Muscle of leg (tissue), 11 donors: ENCODE data around the gene JADE2. TPM values are rescaled to one million over a fixed set of nuclear protein-coding genes. Genes with fewer than 3 reads are reported as not detected.
"Not testable (repeated sequence)": the region's sequence is repeated elsewhere in the genome, so short reads cannot be mapped to it uniquely, and the experiment has no call there.

ENCODE experiments used
- DNase-seq: peaks from one replicate; pipeline ENCODE4 v3.0.0; 2013
- H3K27ac ChIP-seq: one replicate; pipeline ENCODE4 v1.5.1; 2013; ENCODE audit warnings: mild to moderate bottlenecking, low read length, control low read depth
- H3K27me3 ChIP-seq: one replicate; pipeline ENCODE4 v1.6.1; 2013; ENCODE audit warnings: low read length; ENCODE audit not compliant: control insufficient read depth, insufficient read depth
- H3K36me3 ChIP-seq: one replicate; pipeline ENCODE4 v1.6.1; 2013; ENCODE audit warnings: low read length; ENCODE audit not compliant: control insufficient read depth, insufficient read depth
- H3K4me1 ChIP-seq: one replicate; pipeline ENCODE4 v1.6.1; 2013; ENCODE audit warnings: low read length; ENCODE audit not compliant: control insufficient read depth, insufficient read depth
- H3K4me3 ChIP-seq: one replicate; pipeline ENCODE4 v1.5.1; 2013; ENCODE audit warnings: low read length, control low read depth
- H3K9me3 ChIP-seq: replicated peaks from 2 replicates; pipeline ENCODE4 v1.6.1; 2013; ENCODE audit warnings: low read depth, low read length; ENCODE audit not compliant: control insufficient read depth
- WGBS: methylation state at CpG from one replicate; pipeline ENCODE4 v1.1.5; 2013; ENCODE audit warnings: missing lambda C conversion rate; ENCODE audit not compliant: insufficient coverage; 5-methylcytosine and 5-hydroxymethylcytosine counted together
- polyA plus RNA-seq, 8 donors: library from polyadenylated mRNA; unstranded; fragments of 120-200 nt; gene quantifications; one replicate each; pipeline versions ENCODE4 v1.2.1 to v1.2.3, GENCODE V29; 2013; ENCODE audit warnings: inconsistent platforms in 1 of 8, low replicate concordance in 1 of 8; ENCODE audit not compliant: insufficient read length in 8 of 8, insufficient read depth in 1 of 8
- total RNA-seq: library from RNA; stranded (reverse); fragments of 120-200 nt; gene quantifications from one replicate; pipeline ENCODE4 v1.2.4, GENCODE V29; 2013

Gene JADE2
- total and polyA plus RNA-seq, 9 donors = 0.67 to 2.3 (median 1.1) TPM

DNA sequence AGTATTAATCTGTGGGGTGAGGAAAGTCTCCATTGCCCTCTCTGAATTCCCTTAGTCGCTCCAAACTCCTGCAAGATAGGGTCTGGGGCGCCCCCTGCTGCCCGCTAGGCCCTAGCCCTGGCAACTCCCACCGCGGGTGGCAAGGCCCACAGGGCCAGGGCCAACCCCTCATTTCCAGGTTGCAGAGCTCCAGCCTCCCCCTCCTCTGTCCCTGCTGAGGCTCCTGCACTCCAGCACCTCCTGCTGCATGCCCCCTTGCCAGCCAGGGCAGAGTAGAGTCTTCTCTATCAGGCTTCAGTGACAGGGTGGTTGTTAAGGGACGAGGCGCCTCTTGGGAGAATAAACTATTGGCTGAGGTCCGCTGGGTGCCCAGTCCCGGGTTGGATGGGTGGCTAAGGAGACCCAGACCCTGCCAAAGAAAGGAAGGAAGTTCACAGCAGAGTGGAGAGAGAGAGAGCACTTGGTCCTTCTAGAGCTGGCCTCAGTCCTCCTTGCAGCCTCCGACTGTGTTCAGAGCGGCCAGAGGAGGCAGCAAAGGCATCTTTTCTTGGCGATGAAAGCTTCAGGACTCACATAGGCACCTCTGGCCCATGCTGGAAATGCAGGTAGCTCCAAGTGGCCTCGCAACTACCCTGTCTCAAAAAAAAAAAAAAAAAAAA is 61.5 kb downstream of the JADE2 start:
- WGBS = 23% methylated on average over 6 of the region's 13 CpGs
- peak; percentile 32 for DNase-seq
- H3K27me3 ChIP-seq = peaks cover 6% of the 10 kb centered on the region
- no peaks in the 10 kb centered on the region for H3K36me3 ChIP-seq
- no peak overlapping the region for H3K27ac ChIP-seq
- H3K9me3 ChIP-seq = no peaks in the 10 kb centered on the region
- no peaks in the 10 kb centered on the region for H3K4me1 ChIP-seq
- no peak overlapping the region for H3K4me3 ChIP-seq

DNA sequence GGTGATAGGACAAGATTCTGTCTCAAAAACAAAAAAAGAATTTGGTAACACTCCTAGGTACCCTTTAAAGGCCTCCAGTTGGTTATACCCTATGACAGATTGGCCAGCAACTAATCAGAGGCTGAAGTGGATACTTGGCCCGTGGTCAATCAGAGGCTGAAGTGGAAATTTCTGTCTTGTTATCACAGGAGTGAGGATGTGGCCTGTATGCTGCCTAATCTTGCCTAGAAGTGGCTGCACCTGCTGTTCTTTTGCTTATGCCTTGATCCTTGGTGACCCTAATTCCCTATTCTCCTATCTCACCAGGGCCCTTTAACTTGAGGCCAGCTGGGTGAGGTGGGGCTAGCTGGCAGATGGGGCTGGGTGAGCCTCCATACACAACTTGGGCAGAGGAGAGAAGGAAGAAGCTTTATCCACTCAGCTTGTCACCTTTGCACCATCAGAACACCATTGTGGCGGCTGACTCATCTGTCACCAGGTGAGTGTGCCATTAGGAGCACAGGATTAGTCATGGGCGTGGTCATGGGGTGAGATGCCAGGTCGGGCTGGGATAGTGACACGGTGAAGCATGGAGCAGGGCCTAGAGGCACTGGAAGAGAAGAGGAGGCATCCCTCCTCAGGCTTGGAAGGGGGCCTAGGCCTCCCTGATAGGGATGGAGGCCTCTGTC is 65.7 kb downstream of the JADE2 start:
- Histone ChIP-seq H3K36me3 (no peaks in the 10 kb centered on the region), H3K4me3 (no peak overlapping the region), H3K27ac (no peak overlapping the region), H3K4me1 (peaks cover 3% of the 10 kb centered on the region), H3K9me3 (no peaks in the 10 kb centered on the region), H3K27me3 (peaks cover 6% of the 10 kb centered on the region)
- 74% methylated on average over 4 of the region's 5 CpGs for WGBS
- DNase-seq = no peak

DNA sequence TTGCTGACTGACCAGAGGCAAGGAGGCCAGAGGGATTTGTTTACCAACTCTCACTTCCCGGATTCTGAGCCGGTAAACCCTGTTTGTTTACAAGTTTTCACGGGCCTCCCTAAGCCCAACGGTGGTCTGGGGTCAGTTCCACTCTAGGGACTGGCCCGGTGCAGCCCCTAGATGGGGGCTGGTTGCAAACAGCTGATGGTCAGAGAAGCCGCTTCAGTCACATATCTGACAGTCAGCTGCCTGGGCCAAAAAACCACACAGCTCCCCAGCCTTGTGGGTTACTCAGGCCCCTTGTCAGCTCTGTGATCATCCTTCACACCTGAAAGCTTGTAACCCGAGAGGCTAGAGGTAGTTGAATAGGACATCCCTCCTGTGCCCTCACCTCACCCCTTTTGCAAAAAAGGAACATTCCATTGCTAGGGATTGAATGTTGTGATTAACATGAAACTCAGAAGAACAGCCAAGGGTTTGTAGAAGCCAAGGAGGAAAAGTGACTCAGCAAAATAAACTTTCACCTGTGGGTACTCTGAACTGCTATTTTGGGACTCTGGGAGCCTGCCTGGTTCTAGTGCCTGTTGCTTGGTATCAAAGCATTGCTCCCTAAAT is 66.8 kb downstream of the JADE2 start:
- 9% methylated on average over 4 of the region's 7 CpGs for WGBS
- no peak overlapping the region for H3K27ac ChIP-seq
- H3K4me3 ChIP-seq = no peak overlapping the region
- no peak for DNase-seq
- peaks cover 6% of the 10 kb centered on the region for H3K27me3 ChIP-seq
- peaks cover 3% of the 10 kb centered on the region for H3K4me1 ChIP-seq
- H3K36me3 ChIP-seq = no peaks in the 10 kb centered on the region
- no peaks in the 10 kb centered on the region for H3K9me3 ChIP-seq

DNA sequence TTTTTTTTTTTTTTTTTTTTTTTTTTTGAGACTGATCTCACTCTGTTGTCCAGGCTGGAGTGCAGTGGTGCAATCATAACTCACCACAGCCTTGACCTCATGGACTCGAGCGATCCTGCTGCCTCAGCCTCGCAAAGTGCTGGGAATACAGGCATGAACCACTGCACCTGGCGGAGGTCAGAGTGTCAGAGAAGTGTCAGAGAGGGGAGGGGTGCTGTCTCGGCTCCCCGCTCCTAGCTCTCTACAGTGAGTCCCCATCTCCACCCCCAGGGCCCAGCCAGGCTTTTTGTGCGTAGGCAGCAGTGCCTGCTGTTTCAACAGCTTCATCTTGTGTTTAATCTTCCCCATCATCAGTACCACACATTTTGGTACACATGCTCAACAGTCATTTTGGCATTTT is 68.9 kb downstream of the JADE2 start:
- Histone ChIP-seq H3K4me1 (peaks cover 3% of the 10 kb centered on the region), H3K27ac (no peak overlapping the region), H3K36me3 (no peaks in the 10 kb centered on the region), H3K9me3 (no peaks in the 10 kb centered on the region), H3K27me3 (peaks cover 3% of the 10 kb centered on the region), H3K4me3 (no peak overlapping the region)
- no peak for DNase-seq
- WGBS = 75% methylated on average over 1 of the region's 7 CpGs

DNA sequence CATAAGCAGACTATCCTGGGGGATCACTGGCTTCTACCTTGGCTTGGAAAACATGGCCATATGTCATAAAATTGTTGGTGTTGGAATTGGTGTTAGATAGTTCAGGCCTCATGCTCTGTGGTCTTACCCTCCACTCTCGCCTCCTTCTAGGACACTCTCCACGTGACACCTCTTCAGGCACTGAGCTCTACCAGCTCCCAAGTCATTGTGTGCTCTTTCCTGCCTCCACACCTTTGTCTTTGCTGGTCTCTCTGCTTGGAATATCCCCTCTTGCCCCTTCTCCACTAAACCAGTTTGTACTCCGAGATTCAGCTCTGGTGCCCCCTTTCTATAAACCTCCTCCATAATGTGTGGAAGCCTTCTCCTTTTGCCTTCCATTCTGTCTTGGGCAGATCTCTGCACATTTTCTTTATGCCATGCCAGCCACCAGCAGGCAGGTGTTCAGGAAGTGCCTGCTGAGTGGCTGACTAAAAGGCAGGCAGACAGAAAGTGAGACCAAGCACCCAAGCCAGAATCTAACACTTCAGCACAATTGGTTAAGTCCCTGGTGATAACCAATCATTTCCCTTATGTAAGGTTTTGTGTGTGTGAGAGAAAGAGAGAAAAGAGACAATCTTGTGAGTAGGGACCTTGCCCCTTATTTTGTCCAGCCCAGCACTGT is 69.5 kb downstream of the JADE2 start:
- H3K27me3 ChIP-seq = peaks cover 3% of the 10 kb centered on the region
- H3K27ac ChIP-seq = no peak overlapping the region
- no peak overlapping the region for H3K4me3 ChIP-seq
- no peaks in the 10 kb centered on the region for H3K36me3 ChIP-seq
- no peak for DNase-seq
- no peaks in the 10 kb centered on the region for H3K9me3 ChIP-seq
- H3K4me1 ChIP-seq = peaks cover 3% of the 10 kb centered on the region
- WGBS = 79% methylated on average over 3 of the region's 3 CpGs

DNA sequence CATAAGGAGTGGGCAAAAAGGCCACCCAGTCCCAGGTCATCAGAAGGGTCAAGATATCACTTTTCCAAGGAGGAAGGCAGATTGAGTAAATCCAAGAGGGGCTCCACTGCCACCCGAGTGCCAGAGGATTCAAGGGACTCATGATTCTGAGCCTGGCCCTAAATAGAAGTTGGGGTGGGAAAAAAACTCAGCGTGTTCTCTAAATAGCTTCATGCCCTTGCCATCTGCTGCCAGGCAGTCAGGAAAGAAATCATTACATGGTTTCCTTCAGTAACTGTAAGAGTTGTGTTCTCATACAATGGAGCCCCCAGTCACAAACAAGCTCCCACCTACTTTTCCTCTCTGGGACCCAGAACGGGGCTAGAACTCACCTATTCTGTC is 70.0 kb downstream of the JADE2 start:
- H3K36me3 ChIP-seq = no peaks in the 10 kb centered on the region
- no peak for DNase-seq
- H3K4me3 ChIP-seq = no peak overlapping the region
- H3K9me3 ChIP-seq = no peaks in the 10 kb centered on the region
- peaks cover 3% of the 10 kb centered on the region for H3K27me3 ChIP-seq
- H3K27ac ChIP-seq = no peak overlapping the region
- peaks cover 3% of the 10 kb centered on the region for H3K4me1 ChIP-seq
- WGBS = 80% methylated on average over 1 of the region's 3 CpGs

DNA sequence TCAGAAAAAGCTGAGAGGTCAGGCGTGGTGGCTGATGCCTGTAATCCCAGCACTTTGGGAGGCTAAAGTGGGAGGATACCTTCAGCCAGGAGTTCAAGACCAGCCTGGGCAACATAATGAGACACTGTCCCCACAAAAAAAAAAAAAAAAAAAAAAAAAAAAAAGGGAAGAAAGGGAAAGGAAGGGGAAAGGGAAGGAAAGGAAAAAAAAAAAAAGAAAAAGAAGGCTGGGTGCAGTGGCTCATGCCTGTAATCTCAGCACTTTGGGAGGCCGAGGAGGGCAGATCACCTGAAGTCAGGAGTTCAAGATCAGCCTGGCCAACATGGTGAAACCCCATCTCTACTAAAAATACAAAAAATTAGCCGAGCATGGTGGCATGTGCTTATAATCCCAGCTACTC is 74.3 kb downstream of the JADE2 start:
- WGBS = no CpG with 5 or more reads among the region's 3 CpGs
- H3K36me3 ChIP-seq, H3K27me3 ChIP-seq, H3K4me1 ChIP-seq, DNase-seq, H3K9me3 ChIP-seq, H3K27ac ChIP-seq, H3K4me3 ChIP-seq: not testable (repeated sequence)

DNA sequence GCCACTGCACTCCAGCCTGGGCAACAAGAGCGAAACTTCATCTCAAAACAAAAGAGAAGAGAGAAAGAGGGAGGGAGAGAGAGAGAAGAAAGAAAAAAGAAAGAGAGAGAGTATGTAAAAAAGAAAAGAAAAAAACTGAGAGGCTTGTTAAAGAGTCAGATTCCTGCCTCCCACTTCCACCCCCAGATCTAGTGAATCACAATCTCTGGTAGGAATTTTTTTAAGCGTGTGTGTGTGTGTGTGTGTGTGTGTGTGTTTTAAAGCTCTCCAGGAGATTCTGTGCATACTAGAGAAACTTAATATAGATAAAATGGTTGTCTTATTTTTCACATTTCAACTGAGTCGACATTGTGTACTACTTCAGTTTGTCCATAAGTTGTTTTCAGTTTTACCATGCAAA is 75.1 kb downstream of the JADE2 start:
- WGBS = no CpG with 5 or more reads among the region's 3 CpGs
- no peak for DNase-seq
- Histone ChIP-seq H3K4me1 (peaks cover 2% of the 10 kb centered on the region), H3K27me3 (no peaks in the 10 kb centered on the region), H3K4me3 (no peak overlapping the region), H3K27ac (no peak overlapping the region), H3K9me3 (no peaks in the 10 kb centered on the region), H3K36me3 (peaks cover 7% of the 10 kb centered on the region)

DNA sequence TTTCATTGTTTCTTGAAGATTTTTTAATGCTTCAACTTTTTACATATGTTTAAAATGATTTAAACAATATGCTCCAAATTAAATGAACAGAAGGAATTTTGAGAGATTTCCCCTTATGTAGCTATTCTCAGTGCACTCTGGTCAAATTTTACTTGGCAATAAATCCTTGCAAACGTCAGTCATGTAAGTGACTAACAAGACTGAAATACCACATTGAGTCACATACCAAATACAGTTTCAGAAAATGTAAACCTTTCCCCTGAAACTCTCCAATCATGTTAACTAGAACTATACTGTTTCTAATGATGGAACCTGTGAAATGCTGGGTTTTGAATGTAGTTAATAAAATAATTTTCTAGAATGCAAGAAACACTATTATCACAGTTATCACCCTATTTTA is 77.6 kb downstream of the JADE2 start:
- Histone ChIP-seq H3K27ac (no peak overlapping the region), H3K9me3 (no peaks in the 10 kb centered on the region), H3K4me3 (no peak overlapping the region), H3K4me1 (no peaks in the 10 kb centered on the region), H3K36me3 (peaks cover 18% of the 10 kb centered on the region), H3K27me3 (no peaks in the 10 kb centered on the region)
- no peak for DNase-seq
- no CpG with 5 or more reads among the region's 1 CpG for WGBS

DNA sequence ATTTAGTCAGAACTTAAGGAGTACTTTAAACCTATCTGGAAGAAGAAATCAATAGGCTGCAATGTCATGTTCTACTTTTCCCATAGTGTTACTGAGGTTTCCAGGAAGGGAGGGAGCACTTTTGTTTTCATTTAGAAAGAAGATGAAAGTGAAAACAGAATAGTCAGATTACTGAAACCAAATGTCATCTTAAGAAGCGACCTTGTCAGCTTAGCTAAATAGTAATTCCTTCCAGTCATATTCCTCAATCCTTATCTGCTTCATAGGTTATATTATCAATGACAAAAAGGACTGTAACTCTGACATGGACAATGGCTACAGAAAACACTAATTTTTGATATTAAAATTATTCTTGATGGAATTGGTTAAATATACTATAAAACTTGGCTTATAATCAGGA is 79.4 kb downstream of the JADE2 start:
- Histone ChIP-seq H3K27ac (no peak overlapping the region), H3K36me3 (peaks cover 30% of the 10 kb centered on the region), H3K9me3 (no peaks in the 10 kb centered on the region), H3K27me3 (no peaks in the 10 kb centered on the region), H3K4me3 (no peak overlapping the region), H3K4me1 (no peaks in the 10 kb centered on the region)
- no peak for DNase-seq
- no CpG with 5 or more reads among the region's 1 CpG for WGBS
